Activated CD4-positive, alpha-beta T cell treated with anti-CD3 and anti-CD28 coated beads for 36 hours (primary cell): Measurements from ENCODE around the gene KIAA0930. TPM values are rescaled to one million over a fixed set of nuclear protein-coding genes. Genes with fewer than 3 reads are reported as not detected.

Source experiments
- ATAC-seq: fragments of 200-7000 bp; cut with Tn5 transposase; one replicate; pipeline ENCODE4 v1.10.0; 2021; ENCODE audit warnings: mild to moderate bottlenecking, moderate library complexity
- CTCF ChIA-PET: fragments of 350-600 bp; sonication (Branson Sonifier 250); formaldehyde crosslinking; loops from one replicate; lab custom pipeline; 2021; ENCODE audit warnings: antibody characterized with exemption; lab: Charles Lee
- POLR2A ChIA-PET: fragments of 350-600 bp; sonication (Branson Sonifier 250); formaldehyde crosslinking; loops from one replicate; lab custom pipeline; 2021; ENCODE audit warnings: antibody characterized with exemption, inconsistent platforms; lab: Charles Lee
- DNase-seq: peaks from one replicate; pipeline ENCODE4 v3.0.0-alpha.2; 2020
- H3K27ac Mint-ChIP-seq: one replicate; pipeline ENCODE4 v1.8.0; 2021; ENCODE audit warnings: mixed read lengths
- H3K27me3 Mint-ChIP-seq: one replicate; pipeline ENCODE4 v1.8.0; 2021; ENCODE audit warnings: mixed read lengths
- H3K36me3 Mint-ChIP-seq: one replicate; pipeline ENCODE4 v1.8.0; 2021; ENCODE audit warnings: low read depth, mixed read lengths
- H3K4me1 Mint-ChIP-seq: one replicate; pipeline ENCODE4 v1.8.0; 2021; ENCODE audit warnings: mixed read lengths
- H3K4me3 Mint-ChIP-seq: one replicate; pipeline ENCODE4 v1.8.0; 2021; ENCODE audit warnings: mild to moderate bottlenecking, moderate library complexity, mixed read lengths
- H3K9me3 Mint-ChIP-seq: one replicate; pipeline ENCODE4 v1.8.0; 2021; ENCODE audit warnings: low read depth, mixed read lengths
- intact Hi-C, 2 experiments: fragments of 100-400 bp; cut with DNase I in 1 of 2; cut with micrococcal nuclease in 1 of 2; formaldehyde crosslinking; loops; one replicate each; pipeline versions ENCODE4 v1.14.2 to v1.15.1; 2022 to 2024; cut with DNase I, micrococcal nuclease
- total RNA-seq, 2 experiments: library from RNA; stranded (reverse); gene quantifications; one replicate each; pipeline ENCODE4 v1.2.3, GENCODE V29; 2021

The KIAA0930 gene
- total RNA-seq, 2 experiments from 2014 or later, result 24.8 to 29.6 TPM

DNA sequence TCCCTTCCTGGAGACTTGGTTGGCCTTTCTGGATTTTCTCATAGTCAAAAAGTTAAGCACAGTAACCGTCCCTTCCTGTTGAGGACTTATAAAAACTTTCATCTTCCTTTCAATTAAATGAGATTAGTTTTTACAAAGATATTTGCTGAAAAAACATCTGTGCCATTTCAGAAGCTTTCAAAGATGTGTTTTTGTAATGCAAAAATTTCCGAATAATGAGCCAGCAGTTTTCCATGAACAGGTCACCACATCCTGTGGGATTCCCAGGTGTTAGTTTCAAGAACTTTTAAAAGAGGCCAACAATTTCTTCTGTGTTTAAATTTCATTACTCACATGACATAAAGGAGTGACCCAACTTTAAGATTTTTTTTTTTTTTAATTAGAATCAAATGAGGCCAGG, 58.9 kb downstream of the KIAA0930 start:
- ATAC-seq (no peak), DNase-seq (no peak)
- intact Hi-C loops, result no loop called here
- Mint-ChIP-seq H3K27me3 (no peaks in the 10 kb centered on the region), H3K9me3 (no peaks in the 10 kb centered on the region), H3K4me1 (peaks cover 51% of the 10 kb centered on the region), H3K4me3 (no peak overlapping the region), H3K36me3 (peaks cover 75% of the 10 kb centered on the region), H3K27ac (peak overlapping the region; percentile 53)
- ChIA-PET CTCF (no interaction called here), POLR2A (interaction anchor here (0.7 kb wide), 1 partner anchor 52 kb away, joined by 3 read pairs; no protein-coding TSS in a partner anchor)

DNA sequence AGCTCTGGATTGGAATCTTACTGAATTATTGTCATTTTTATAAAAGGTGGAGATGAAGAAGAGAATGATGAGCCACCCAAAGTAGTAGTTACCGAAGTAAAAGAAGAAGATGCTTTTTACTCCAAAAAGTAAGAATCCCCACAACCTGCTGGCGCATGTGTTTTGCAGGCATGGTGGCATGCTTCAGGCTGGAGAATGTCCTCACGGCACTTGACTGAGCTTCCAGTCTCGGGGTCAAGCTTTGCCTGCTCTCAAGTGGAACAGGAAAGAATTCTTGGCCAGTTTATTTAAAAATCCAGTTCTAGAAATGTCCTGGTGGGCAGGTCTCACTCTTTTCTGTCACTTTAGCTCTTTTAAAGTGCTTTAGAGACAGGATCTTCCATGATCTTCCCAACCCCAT, 59.5 kb downstream of the KIAA0930 start:
- Mint-ChIP-seq H3K4me1 (peaks cover 53% of the 10 kb centered on the region), H3K4me3 (no peak overlapping the region), H3K27ac (peak overlapping the region; percentile 53), H3K9me3 (no peaks in the 10 kb centered on the region), H3K36me3 (peaks cover 79% of the 10 kb centered on the region), H3K27me3 (no peaks in the 10 kb centered on the region)
- intact Hi-C loops, result no loop called here
- CTCF ChIA-PET, result no interaction called here
- ATAC-seq, result no peak
- POLR2A ChIA-PET, result interaction anchor here (0.7 kb wide), 1 partner anchor 53 kb away, joined by 3 read pairs; no protein-coding TSS in a partner anchor
- DNase-seq, result no peak

DNA sequence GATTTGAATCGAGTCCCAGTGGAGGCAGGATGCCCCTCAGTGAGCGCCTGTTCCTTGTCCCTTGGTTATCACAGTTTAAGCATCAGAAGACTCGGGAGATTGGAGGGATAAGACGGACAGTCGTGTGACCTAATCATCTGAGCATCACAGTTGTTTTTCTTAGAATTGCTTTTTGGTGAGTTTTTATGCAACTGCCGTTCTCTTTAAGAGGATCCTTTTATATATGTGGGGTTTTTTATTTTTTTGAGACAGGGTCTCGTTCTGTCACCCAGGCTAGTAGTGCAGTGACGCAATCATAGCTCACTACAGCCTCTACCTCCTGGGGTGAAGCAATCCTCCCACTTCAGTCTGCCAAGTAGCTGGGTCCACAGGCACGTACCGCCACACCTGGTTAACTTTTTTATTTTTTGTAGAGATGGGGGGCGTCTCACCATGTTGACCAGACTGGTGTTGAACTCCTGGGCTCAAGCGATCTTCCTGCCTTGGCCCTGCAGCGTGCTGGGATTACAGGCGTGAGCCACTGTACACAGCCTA, 60.5 kb downstream of the KIAA0930 start:
- Mint-ChIP-seq H3K27me3 (no peaks in the 10 kb centered on the region), H3K9me3 (no peaks in the 10 kb centered on the region), H3K36me3 (peaks cover 77% of the 10 kb centered on the region), H3K4me1 (peaks cover 57% of the 10 kb centered on the region), H3K27ac (peak overlapping the region; percentile 23), H3K4me3 (no peak overlapping the region)
- intact Hi-C loops, result no loop called here
- ChIA-PET CTCF (no interaction called here), POLR2A (no interaction called here)
- DNase-seq (no peak), ATAC-seq (no peak)

DNA sequence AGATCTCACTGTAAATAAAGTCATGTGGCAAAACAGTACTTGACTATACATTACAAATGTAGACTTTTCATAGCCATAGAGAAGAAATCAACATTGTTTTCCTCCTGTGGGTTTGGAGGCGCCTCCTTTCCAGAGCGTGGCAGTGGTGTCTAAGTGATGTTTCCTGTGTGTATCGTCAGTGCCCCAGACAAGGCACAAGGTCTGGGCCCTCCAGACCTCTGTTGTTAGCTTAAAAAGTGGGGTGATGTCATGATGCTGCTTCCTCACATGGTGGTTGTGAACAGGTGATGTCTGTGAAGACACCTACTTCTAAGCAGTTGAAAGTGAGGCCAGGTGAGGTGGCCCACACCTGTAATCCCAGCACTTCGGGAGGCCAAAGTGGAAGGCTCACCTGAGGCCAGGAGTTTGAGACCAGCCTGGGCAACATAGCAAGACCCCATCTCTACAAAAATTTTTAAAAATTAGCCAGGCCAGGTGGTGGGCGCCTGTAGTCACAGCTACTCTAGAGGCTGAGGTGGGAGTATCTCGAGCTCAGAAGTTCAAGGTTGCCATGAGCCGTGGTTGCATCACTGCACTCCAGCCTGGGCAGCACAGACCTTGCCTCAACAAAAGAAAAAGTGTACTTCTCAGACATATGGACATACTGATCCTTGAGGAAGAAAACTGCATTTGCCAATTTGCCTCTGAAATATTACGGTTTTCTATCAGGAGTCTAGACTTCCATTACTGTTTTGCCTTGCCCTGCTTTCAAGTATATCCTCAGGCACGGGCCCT, 61.2 kb downstream of the KIAA0930 start:
- H3K4me3 Mint-ChIP-seq, result no peak overlapping the region
- peaks cover 64% of the 10 kb centered on the region for H3K4me1 Mint-ChIP-seq
- peak; percentile 32 for DNase-seq

DNA sequence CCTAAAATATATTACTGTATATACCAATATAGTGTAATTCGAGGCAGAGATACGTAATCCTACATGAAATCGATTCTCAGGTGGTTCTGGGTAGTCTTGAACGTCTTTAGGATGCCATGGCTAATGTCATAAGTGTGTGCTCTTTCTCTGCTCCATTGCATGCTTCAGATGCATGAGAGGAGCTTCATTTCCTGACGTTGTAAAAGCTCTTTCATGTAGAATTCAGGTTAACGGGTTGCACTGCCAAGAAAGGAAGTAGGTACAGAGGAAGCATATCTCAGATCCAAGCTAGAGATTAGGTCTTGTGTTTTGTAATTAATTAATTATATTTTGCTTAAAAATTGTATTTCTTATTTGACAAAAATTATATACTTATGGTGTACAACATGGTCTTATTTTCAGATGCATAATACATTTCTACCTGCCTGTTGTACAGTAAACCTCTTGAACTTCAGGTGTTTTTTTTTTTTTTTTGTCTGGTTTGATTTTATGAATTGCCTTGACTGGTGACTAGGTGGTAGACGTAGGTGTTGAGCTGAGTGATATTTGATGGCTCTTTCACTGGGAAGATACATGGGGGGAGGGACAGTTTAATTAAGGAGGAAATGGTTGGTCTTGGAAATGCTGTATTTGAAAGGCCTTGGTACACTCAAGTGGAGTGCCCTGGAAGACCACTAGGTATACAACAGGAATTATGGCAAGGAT, 67.7 kb downstream of the KIAA0930 start:
- Mint-ChIP-seq H3K27me3 (no peaks in the 10 kb centered on the region), H3K27ac (peak overlapping the region; percentile 89), H3K4me3 (peak overlapping the region; percentile 43), H3K36me3 (peaks cover 85% of the 10 kb centered on the region), H3K9me3 (no peaks in the 10 kb centered on the region), H3K4me1 (peaks cover 86% of the 10 kb centered on the region)
- ATAC-seq, result peak; percentile 51
- ChIA-PET CTCF (interaction anchor here (0.6 to 3.8 kb wide), 4 partner anchors 8 to 45 kb away, joined by 3 to 25 read pairs (median 3); partner anchors contain the start of gene NUP50), POLR2A (interaction anchor here (0.6 to 1.0 kb wide), 3 partner anchors 8 to 456 kb away, joined by 3 to 5 read pairs (median 3); partner anchors contain the start of gene NUP50)
- intact Hi-C loops, result loop anchor here in 1 of 2 experiments (1.0 kb wide), 1 partner anchor 9 kb away; no protein-coding TSS in a partner anchor
- no peak for DNase-seq

More for the DNA sequence above, 61.2 kb downstream of the KIAA0930 start:
- CTCF ChIA-PET, result interaction anchor here (1.1 kb wide), 1 partner anchor 13 kb away, joined by 4 read pairs; no protein-coding TSS in a partner anchor
- ATAC-seq, result peak; percentile 76
- no peaks in the 10 kb centered on the region for H3K9me3 Mint-ChIP-seq
- peak overlapping the region; percentile 78 for H3K27ac Mint-ChIP-seq
- no peaks in the 10 kb centered on the region for H3K27me3 Mint-ChIP-seq
- peaks cover 77% of the 10 kb centered on the region for H3K36me3 Mint-ChIP-seq
- POLR2A ChIA-PET, result interaction anchor here (1.0 kb wide), 1 partner anchor 13 kb away, joined by 3 read pairs; no protein-coding TSS in a partner anchor
- intact Hi-C loops, result no loop called here

DNA sequence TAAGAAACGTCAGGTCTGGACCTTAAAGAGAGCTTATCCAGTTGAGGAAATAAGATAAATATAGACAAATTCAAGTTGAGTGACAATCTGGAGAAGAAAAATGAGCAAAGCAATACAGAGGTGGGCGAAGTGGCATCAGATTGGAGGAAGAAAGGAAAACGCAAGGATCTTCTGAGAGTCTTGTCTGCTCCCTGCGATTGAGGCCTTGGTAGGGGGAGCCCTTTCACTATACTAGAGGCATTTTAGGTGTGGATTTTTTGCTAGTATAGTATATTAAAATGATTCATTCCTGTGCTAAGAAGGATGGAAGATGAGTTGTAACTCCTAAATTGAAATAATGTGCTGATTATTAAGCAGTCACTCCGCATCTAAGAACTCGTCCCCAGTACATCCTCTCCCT, 68.9 kb downstream of the KIAA0930 start:
- CTCF ChIA-PET, result interaction anchor here (1.3 kb wide), 1 partner anchor 12 kb away, joined by 3 read pairs; no protein-coding TSS in a partner anchor
- Mint-ChIP-seq H3K4me3 (no peak overlapping the region), H3K27ac (peak overlapping the region; percentile 87), H3K27me3 (no peaks in the 10 kb centered on the region), H3K36me3 (peaks cover 85% of the 10 kb centered on the region), H3K9me3 (no peaks in the 10 kb centered on the region), H3K4me1 (peaks cover 86% of the 10 kb centered on the region)
- POLR2A ChIA-PET, result no interaction called here
- DNase-seq (no peak), ATAC-seq (no peak)
- intact Hi-C loops, result loop anchor here in 1 of 2 experiments (1.0 kb wide), 1 partner anchor 8 kb away; no protein-coding TSS in a partner anchor

DNA sequence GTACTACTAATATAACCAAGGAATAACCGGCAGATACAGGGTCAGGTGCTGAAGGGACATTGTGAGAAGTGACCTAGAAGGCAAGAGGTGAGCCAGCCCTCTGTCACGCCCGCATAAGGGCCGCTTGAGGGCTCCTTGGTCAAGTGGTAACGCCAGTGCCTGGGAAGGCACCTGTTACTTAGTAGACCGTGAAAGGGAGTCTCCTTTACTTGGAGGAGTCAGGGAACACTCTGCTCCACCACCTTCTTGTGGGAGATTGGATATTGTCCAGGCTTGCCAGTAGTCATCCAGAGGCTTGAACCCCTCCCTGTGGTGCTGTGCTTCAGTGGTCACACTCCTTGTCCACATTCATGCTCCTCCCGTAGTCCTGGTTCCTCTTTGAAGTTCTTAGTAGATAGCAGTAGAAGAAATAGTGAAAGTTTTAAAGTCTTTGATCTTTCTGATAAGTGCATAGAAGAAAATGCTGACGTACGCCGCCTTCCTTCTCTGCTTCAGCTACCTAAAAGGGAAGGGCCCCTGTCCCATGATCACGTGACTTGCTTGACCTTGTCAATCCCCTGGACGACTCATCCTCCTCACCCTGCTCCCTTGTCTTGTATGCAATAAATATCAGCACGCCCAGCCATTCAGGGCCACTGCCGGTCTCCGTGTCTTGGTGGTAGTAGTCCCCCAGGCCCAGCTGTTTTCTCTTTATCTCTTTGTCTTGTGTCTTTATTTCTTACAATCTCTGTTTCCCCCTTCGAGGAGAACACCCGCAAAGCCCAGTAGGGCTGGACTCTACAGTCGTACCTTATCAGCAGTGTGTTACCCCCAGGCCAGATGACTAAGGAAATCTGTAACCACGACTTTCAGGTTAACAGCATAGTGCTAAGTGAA, 70.9 kb downstream of the KIAA0930 start:
- H3K4me1 Mint-ChIP-seq, result peaks cover 82% of the 10 kb centered on the region
- no peaks in the 10 kb centered on the region for H3K27me3 Mint-ChIP-seq
- ChIA-PET CTCF (interaction anchor here (0.7 kb wide), 1 partner anchor 52 kb away, joined by 4 read pairs; no protein-coding TSS in a partner anchor), POLR2A (interaction anchor here (0.6 kb wide), 1 partner anchor 693 kb away, joined by 3 read pairs; no protein-coding TSS in a partner anchor)
- H3K36me3 Mint-ChIP-seq, result peaks cover 80% of the 10 kb centered on the region
- intact Hi-C loops, result loop anchor here in 1 of 2 experiments (10.0 kb wide), 1 partner anchor 145 kb away; no protein-coding TSS in a partner anchor
- H3K27ac Mint-ChIP-seq, result peak overlapping the region; percentile 95
- peak; percentile 62 for DNase-seq
- ATAC-seq, result peak; percentile 81
- H3K4me3 Mint-ChIP-seq, result peak overlapping the region; percentile 40
- H3K9me3 Mint-ChIP-seq, result no peaks in the 10 kb centered on the region

DNA sequence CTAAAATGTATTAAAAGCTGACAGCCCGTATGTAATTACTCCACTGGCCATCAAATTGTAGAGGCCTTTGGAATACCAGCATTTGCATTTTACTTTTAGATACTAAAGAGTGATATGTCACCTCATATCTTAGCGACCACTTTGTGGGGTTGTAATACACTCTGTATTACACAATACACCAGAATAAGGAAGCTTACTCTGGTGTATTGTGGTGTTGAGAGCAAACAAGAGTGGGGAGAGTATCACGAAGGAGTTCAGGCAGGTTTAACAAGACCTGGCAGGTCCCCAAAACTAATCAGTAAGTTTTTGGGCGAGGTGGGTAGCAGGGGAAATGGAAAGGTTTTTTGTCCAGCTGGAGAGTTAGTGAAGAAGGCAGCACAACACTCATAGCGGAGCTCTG, 73.8 kb downstream of the KIAA0930 start:
- Mint-ChIP-seq H3K36me3 (peaks cover 64% of the 10 kb centered on the region), H3K4me1 (peaks cover 62% of the 10 kb centered on the region), H3K9me3 (no peaks in the 10 kb centered on the region), H3K4me3 (no peak overlapping the region), H3K27ac (peak overlapping the region; percentile 67), H3K27me3 (no peaks in the 10 kb centered on the region)
- DNase-seq, result no peak
- CTCF ChIA-PET, result interaction anchor here (0.7 to 4.4 kb wide), 4 partner anchors 8 to 118 kb away, joined by 4 to 25 read pairs (median 4); no protein-coding TSS in a partner anchor
- ATAC-seq, result no peak
- POLR2A ChIA-PET, result interaction anchor here (0.8 kb wide), 1 partner anchor 12 kb away, joined by 3 read pairs; no protein-coding TSS in a partner anchor
- intact Hi-C loops, result loop anchor here in 1 of 2 experiments (10.0 kb wide), 1 partner anchor 148 kb away; no protein-coding TSS in a partner anchor

DNA sequence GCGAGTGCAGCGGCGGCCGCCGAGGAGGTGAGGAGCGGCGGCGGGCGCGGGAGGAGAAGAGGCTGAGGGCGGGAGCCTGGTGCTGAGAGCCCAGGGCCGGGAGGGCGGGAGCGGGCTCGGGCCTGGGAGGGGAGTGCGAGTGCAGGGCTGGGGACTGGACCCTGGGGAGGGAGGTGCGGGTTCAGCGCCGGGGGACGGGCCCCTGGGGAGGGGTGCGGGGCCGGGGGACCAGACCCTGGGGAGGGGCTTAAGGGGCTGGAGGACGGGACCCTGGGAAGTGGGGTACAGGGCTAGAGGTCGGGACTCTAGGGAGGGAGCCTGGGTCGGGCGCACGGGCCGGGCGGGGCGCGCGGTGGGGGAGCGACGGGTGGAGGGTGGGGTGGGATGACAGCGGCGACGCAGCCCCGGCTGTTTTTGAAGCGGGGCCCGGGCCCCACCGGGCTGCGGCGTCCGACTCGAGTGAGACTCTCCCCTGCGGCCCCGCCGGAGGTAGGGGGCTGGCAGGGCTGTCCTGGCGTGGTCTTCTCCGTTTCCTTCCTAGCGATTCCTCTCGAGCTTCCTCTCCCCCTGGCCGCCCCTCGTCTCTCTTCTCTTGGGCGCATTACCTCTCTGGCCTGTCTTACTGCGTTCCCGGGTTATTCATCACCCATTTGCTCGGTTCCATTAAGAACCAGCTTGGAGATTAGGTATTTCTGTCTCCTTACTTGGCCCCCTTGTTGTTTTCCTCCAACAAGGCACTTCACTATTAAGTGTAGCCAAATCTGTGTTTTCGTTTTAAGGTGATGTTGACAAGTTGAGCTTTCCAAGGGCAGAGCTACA, 76.2 kb downstream of the KIAA0930 start:
- CTCF ChIA-PET, result interaction anchor here (0.6 to 4.4 kb wide), 8 partner anchors 11 to 309 kb away, joined by 3 to 25 read pairs (median 3); no protein-coding TSS in a partner anchor
- H3K36me3 Mint-ChIP-seq, result peaks cover 49% of the 10 kb centered on the region

More for the DNA sequence above, 76.2 kb downstream of the KIAA0930 start:
- ATAC-seq, result peak; percentile 18
- peak; percentile 61 for DNase-seq
- Mint-ChIP-seq H3K4me3 (peak overlapping the region; percentile 99), H3K4me1 (peaks cover 62% of the 10 kb centered on the region), H3K27ac (peak overlapping the region; percentile 97), H3K27me3 (no peaks in the 10 kb centered on the region), H3K9me3 (no peaks in the 10 kb centered on the region)
- POLR2A ChIA-PET, result interaction anchor here (0.6 to 0.8 kb wide), 4 partner anchors 8 to 81 kb away, joined by 3 to 6 read pairs (median 3); no protein-coding TSS in a partner anchor
- intact Hi-C loops, result loop anchor here (1.0 to 10.0 kb wide), 2 partner anchors 8 to 150 kb away; no protein-coding TSS in a partner anchor
